H9 (cell line): Measurements from ENCODE around the gene DIPK1B. TPM values are rescaled to one million over a fixed set of nuclear protein-coding genes. Genes with fewer than 3 reads are reported as not detected.

ENCODE experiments used
- DNase-seq: peaks from one replicate; pipeline ENCODE4 v3.0.0-alpha.2; 2017
- H2AFZ ChIP-seq: one replicate; pipeline ENCODE4 v1.6.1; 2013; ENCODE audit warnings: mild to moderate bottlenecking, low read length, control low read depth, moderate library complexity
- H2AK5ac ChIP-seq: 2 replicates; pipeline ENCODE4 v1.6.1; 2013; ENCODE audit warnings: low read length, control low read depth, mixed read lengths; ENCODE audit not compliant: insufficient read length
- H2BK120ac ChIP-seq: one replicate; pipeline ENCODE4 v1.6.1; 2013; ENCODE audit warnings: low read depth, mild to moderate bottlenecking, low read length, control low read depth, inconsistent platforms; ENCODE audit not compliant: poor library complexity, severe bottlenecking
- H2BK12ac ChIP-seq: 2 replicates; pipeline ENCODE4 v1.6.1; 2013; ENCODE audit warnings: low read length, control low read depth, mixed read lengths, low read depth; ENCODE audit not compliant: insufficient read length
- H2BK15ac ChIP-seq: 2 replicates; pipeline ENCODE4 v1.6.1; 2013; ENCODE audit warnings: low read depth, low read length, control low read depth
- H2BK20ac ChIP-seq: one replicate; pipeline ENCODE4 v1.6.1; 2013; ENCODE audit warnings: low read depth, mild to moderate bottlenecking, low read length, control low read depth, inconsistent platforms; ENCODE audit not compliant: poor library complexity, severe bottlenecking
- H2BK5ac ChIP-seq: 2 replicates; pipeline ENCODE4 v1.6.1; 2013; ENCODE audit warnings: low read length, control low read depth, mixed read lengths; ENCODE audit not compliant: insufficient read length
- H3K14ac ChIP-seq: 2 replicates; pipeline ENCODE4 v1.6.1; 2013; ENCODE audit warnings: low read length, control low read depth; ENCODE audit not compliant: insufficient read depth
- H3K18ac ChIP-seq: 2 replicates; pipeline ENCODE4 v1.6.1; 2013; ENCODE audit warnings: low read depth, mild to moderate bottlenecking, mixed read lengths, low read length, control low read depth; ENCODE audit not compliant: insufficient read length
- H3K23ac ChIP-seq: 2 replicates; pipeline ENCODE4 v1.6.1; 2013; ENCODE audit warnings: low read length, control low read depth, mixed read lengths, low read depth; ENCODE audit not compliant: insufficient read length
- H3K23me2 ChIP-seq: 2 replicates; pipeline ENCODE4 v1.6.1; 2013; ENCODE audit warnings: low read depth, mild to moderate bottlenecking, mixed read lengths, low read length, control low read depth; ENCODE audit not compliant: insufficient read length, poor library complexity, severe bottlenecking
- H3K27ac ChIP-seq: 2 replicates; pipeline ENCODE4 v1.5.1; 2013; ENCODE audit warnings: low read length, control low read depth, mixed read lengths, low read depth; ENCODE audit not compliant: insufficient read length
- H3K27me3 ChIP-seq: 2 replicates; pipeline ENCODE4 v1.6.1; 2013; ENCODE audit warnings: low read length, control low read depth, inconsistent platforms; ENCODE audit not compliant: insufficient read depth
- H3K4ac ChIP-seq: 2 replicates; pipeline ENCODE4 v1.6.1; 2013; ENCODE audit warnings: low read depth, mild to moderate bottlenecking, control low read depth, inconsistent platforms, low read length, moderate library complexity
- H3K4me1 ChIP-seq: 2 replicates; pipeline ENCODE4 v1.6.1; 2013; ENCODE audit warnings: low read length, control low read depth, inconsistent platforms; ENCODE audit not compliant: insufficient read depth
- H3K4me2 ChIP-seq: 2 replicates; pipeline ENCODE4 v1.6.1; 2013; ENCODE audit warnings: low read length, control low read depth, mixed read lengths; ENCODE audit not compliant: insufficient read length, insufficient read depth
- H3K56ac ChIP-seq: 2 replicates; pipeline ENCODE4 v1.6.1; 2013; ENCODE audit warnings: low read depth, mild to moderate bottlenecking, mixed read lengths, low read length, control low read depth; ENCODE audit not compliant: insufficient read length
- H3K79me1 ChIP-seq: 2 replicates; pipeline ENCODE4 v1.6.1; 2013; ENCODE audit warnings: low read depth, mild to moderate bottlenecking, moderate library complexity, low read length, control low read depth, inconsistent platforms; ENCODE audit not compliant: insufficient read depth, poor library complexity, severe bottlenecking
- H3K79me2 ChIP-seq: 2 replicates; pipeline ENCODE4 v1.6.1; 2013; ENCODE audit warnings: low read length, control low read depth, inconsistent platforms; ENCODE audit not compliant: insufficient read depth
- H3K9ac ChIP-seq: 2 replicates; pipeline ENCODE4 v1.6.1; 2013; ENCODE audit warnings: low read length, control low read depth, mixed read lengths; ENCODE audit not compliant: insufficient read length; ENCODE audit errors: extremely low read depth
- H3K9me3 ChIP-seq: one replicate; pipeline ENCODE4 v1.6.1; 2013; ENCODE audit warnings: low read depth, low read length, inconsistent platforms; ENCODE audit not compliant: control insufficient read depth
- H3T11ph ChIP-seq: one replicate; pipeline ENCODE4 v1.6.1; 2013; ENCODE audit warnings: mild to moderate bottlenecking, low read length, control low read depth, inconsistent platforms
- H4K20me1 ChIP-seq: one replicate; pipeline ENCODE4 v1.6.1; 2013; ENCODE audit not compliant: control insufficient read depth, insufficient read length, insufficient read depth
- H4K5ac ChIP-seq: 2 replicates; pipeline ENCODE4 v1.6.1; 2013; ENCODE audit warnings: low read depth, mild to moderate bottlenecking, mixed read lengths, low read length, control low read depth; ENCODE audit not compliant: insufficient read length
- H4K8ac ChIP-seq: replicated peaks from 2 replicates; pipeline ENCODE4 v1.6.1; 2013; ENCODE audit warnings: low read length, control low read depth, mixed read lengths, low read depth; ENCODE audit not compliant: insufficient read length
- H4K91ac ChIP-seq: 2 replicates; pipeline ENCODE4 v1.6.1; 2013; ENCODE audit warnings: low read depth, mild to moderate bottlenecking, moderate library complexity, mixed read lengths, low read length, control low read depth; ENCODE audit not compliant: insufficient read length
- H3K27ac Mint-ChIP-seq, 3 experiments: 2 replicates in 2 of 3; 3 replicates in 1 of 3; pipeline ENCODE4 v1.8.0; 2020 to 2021; ENCODE audit warnings: mixed read lengths in 3 of 3, mild to moderate bottlenecking in 1 of 3, moderate library complexity in 1 of 3
- H3K27me3 Mint-ChIP-seq: 2 replicates; pipeline ENCODE4 v1.8.0; 2021; ENCODE audit warnings: low read depth, mild to moderate bottlenecking, moderate library complexity, mixed read lengths
- H3K36me3 Mint-ChIP-seq, 3 experiments: 2 replicates in 2 of 3; 3 replicates in 1 of 3; pipeline ENCODE4 v1.8.0; 2020 to 2021; ENCODE audit warnings: low read depth in 3 of 3, mixed read lengths in 3 of 3; ENCODE audit not compliant: insufficient read depth in 1 of 3
- H3K4me1 Mint-ChIP-seq, 2 experiments: 2 replicates each; pipeline ENCODE4 v1.8.0; 2020; ENCODE audit warnings: mixed read lengths in 2 of 2
- H3K4me3 Mint-ChIP-seq, 2 experiments: 2 replicates in 1 of 2; 3 replicates in 1 of 2; pipeline ENCODE4 v1.8.0; 2020 to 2021; ENCODE audit warnings: mild to moderate bottlenecking in 2 of 2, mixed read lengths in 2 of 2, moderate library complexity in 1 of 2
- H3K9me3 Mint-ChIP-seq, 2 experiments: 2 replicates in 1 of 2; 3 replicates in 1 of 2; pipeline ENCODE4 v1.8.0; 2020; ENCODE audit warnings: mild to moderate bottlenecking in 2 of 2, mixed read lengths in 2 of 2, moderate library complexity in 1 of 2
- CTCF ChIP-seq: fragments of 200-600 bp; sonication (generic); conservative IDR thresholded peaks from 3 replicates; pipeline ENCODE4 v1.8.0; 2021; ENCODE audit warnings: antibody characterized with exemption, mild to moderate bottlenecking
- WGBS: extraction: QIAGEN DNeasy Blood & Tissue Kit; methylation state at CpG from one replicate; pipeline ENCODE4 v1.1.7; 2013; ENCODE audit warnings: missing lambda C conversion rate, low lambda C conversion rate, mixed read lengths; ENCODE audit not compliant: insufficient read length; ENCODE audit errors: extremely low coverage; 5-methylcytosine and 5-hydroxymethylcytosine counted together
- total RNA-seq: library from RNA; stranded (reverse); gene quantifications from 2 replicates; pipeline ENCODE4 v1.2.1, GENCODE V29; 2021

Gene DIPK1B
- total RNA-seq, 1 experiment from 2014 or later, result 40.3 TPM

- Histone ChIP-seq H3K14ac (no peak overlapping the region), H4K8ac (no peak overlapping the region), H2AFZ (no peak overlapping the region), H3K79me1 (no peaks in the 10 kb centered on the region), H2BK15ac (no peak overlapping the region), H2BK120ac (no peak overlapping the region), H3K4me1 (no peaks in the 10 kb centered on the region), H4K5ac (no peak overlapping the region), H3K23me2 (no peaks in the 10 kb centered on the region), H2BK5ac (no peak overlapping the region), H3K56ac (no peak overlapping the region), H4K91ac (no peak overlapping the region), H2BK12ac (no peak overlapping the region), H3K27ac (no peak overlapping the region), H4K20me1 (no peaks in the 10 kb centered on the region), H3K23ac (no peak overlapping the region), H3K27me3 (no peaks in the 10 kb centered on the region), H3K79me2 (no peaks in the 10 kb centered on the region), H3K9me3 (no peaks in the 10 kb centered on the region), H2BK20ac (no peak overlapping the region), H3T11ph (no peak overlapping the region), H3K4ac (no peak overlapping the region), H2AK5ac (no peak overlapping the region), H3K18ac (no peak overlapping the region), H3K4me2 (no peak overlapping the region), H3K9ac (no peak overlapping the region)
- Mint-ChIP-seq H3K27me3 (peaks cover 61% of the 10 kb centered on the region), H3K9me3 (no peaks in the 10 kb centered on the region), H3K27ac (no peak overlapping the region), H3K4me3 (no peak overlapping the region), H3K36me3 (no peaks in the 10 kb centered on the region), H3K4me1 (peaks cover 7 to 10% of the 10 kb centered on the region in 2 experiments)
- DNase-seq, result no peak
- TF ChIP-seq CTCF, result no peak
- no CpG with 5 or more reads among the region's 7 CpGs for WGBS
Observed at GRCh38 chr9:136705564-136705963, 6.8 kb upstream of the DIPK1B start.
